Measurements from ENCODE around the gene DIS3L2.

DNA sequence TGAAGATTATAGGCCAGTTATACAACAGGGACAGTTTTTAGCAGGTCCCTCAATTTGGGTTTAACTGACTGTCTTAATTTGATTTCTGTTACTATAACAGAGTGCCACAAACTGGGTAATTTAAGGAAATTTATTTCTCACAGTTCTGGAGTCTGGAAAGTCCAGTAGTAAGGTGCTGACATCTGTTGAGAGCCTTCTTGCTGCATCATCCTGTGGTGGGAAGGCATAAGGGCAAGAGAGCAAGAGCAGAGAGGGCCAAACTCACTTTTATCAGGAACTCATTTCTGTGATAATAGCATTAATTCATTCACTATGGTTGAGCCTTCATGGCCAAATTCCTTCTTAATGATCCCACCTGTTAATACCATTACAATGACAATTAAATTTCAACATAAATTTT, 36.5 kb downstream of the DIS3L2 start:
- no peak for TF ChIP-seq POLR2AphosphoS5 (IDR thresholded peaks at IDR 0.05)
- TF ChIP-seq, protein P1, sequence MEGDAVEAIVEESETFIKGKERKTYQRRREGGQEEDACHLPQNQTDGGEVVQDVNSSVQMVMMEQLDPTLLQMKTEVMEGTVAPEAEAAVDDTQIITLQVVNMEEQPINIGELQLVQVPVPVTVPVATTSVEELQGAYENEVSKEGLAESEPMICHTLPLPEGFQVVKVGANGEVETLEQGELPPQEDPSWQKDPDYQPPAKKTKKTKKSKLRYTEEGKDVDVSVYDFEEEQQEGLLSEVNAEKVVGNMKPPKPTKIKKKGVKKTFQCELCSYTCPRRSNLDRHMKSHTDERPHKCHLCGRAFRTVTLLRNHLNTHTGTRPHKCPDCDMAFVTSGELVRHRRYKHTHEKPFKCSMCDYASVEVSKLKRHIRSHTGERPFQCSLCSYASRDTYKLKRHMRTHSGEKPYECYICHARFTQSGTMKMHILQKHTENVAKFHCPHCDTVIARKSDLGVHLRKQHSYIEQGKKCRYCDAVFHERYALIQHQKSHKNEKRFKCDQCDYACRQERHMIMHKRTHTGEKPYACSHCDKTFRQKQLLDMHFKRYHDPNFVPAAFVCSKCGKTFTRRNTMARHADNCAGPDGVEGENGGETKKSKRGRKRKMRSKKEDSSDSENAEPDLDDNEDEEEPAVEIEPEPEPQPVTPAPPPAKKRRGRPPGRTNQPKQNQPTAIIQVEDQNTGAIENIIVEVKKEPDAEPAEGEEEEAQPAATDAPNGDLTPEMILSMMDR (IDR thresholded peaks at IDR 0.05 in 8 of 11, conservative IDR thresholded peaks at IDR 0.05 in 3 of 11): no peak
- no peak for TF ChIP-seq POLR2A (IDR thresholded peaks at IDR 0.05)
